Suprapubic skin (tissue), 4 donors: Measurements from ENCODE around the gene PET100. TPM values are rescaled to one million over a fixed set of nuclear protein-coding genes. Genes with fewer than 3 reads are reported as not detected.

ENCODE experiments used
- DNase-seq, 2 donors: peaks; one replicate each; pipeline ENCODE4 v3.0.0-alpha.2; 2019; ENCODE audit warnings: low spot score in 2 of 2
- H3K27ac ChIP-seq: fragments of 200-600 bp; sonication (generic); one replicate; pipeline ENCODE4 v1.5.1; 2019
- H3K27me3 ChIP-seq: fragments of 200-600 bp; sonication (generic); one replicate; pipeline ENCODE4 v1.5.1; 2019
- H3K36me3 ChIP-seq: fragments of 200-600 bp; sonication (generic); one replicate; pipeline ENCODE4 v1.5.1; 2019
- H3K4me1 ChIP-seq: fragments of 200-600 bp; sonication (generic); one replicate; pipeline ENCODE4 v1.5.1; 2019
- H3K4me3 ChIP-seq: fragments of 200-600 bp; sonication (generic); one replicate; pipeline ENCODE4 v1.5.1; 2019; ENCODE audit warnings: mild to moderate bottlenecking
- H3K9me3 ChIP-seq: fragments of 200-600 bp; sonication (generic); one replicate; pipeline ENCODE4 v1.5.1; 2019
- EP300 ChIP-seq: sonication (generic); formaldehyde crosslinking; IDR thresholded peaks from one replicate; pipeline ENCODE4 v1.6.1; 2017; ENCODE audit warnings: antibody characterized with exemption
- POLR2A ChIP-seq, 2 donors: fragments of 450-650 bp; IDR thresholded peaks; one replicate each; pipeline ENCODE4 v1.6.1; 2017; ENCODE audit warnings: antibody characterized with exemption in 2 of 2, mild to moderate bottlenecking in 2 of 2, moderate library complexity in 2 of 2
- POLR2AphosphoS5 ChIP-seq, 3 donors: sonication (generic); formaldehyde crosslinking; IDR thresholded peaks; one replicate each; pipeline ENCODE4 v1.6.1; 2017; ENCODE audit warnings: antibody characterized with exemption in 3 of 3
- WGBS: methylation state at CpG from one replicate; pipeline ENCODE4 v1.1.5; 2018; 5-methylcytosine and 5-hydroxymethylcytosine counted together
- total RNA-seq, 4 donors: library from RNA; depleted of rRNA; stranded (reverse); fragments of >200 nt; gene quantifications; one replicate each; pipeline ENCODE4 v1.1.0, GENCODE V29; 2016
- TF ChIP-seq, protein P1 (sequence below), 2 donors: fragments of 200-600 bp in 1 of 2; fragments of 450-650 bp in 1 of 2; sonication (generic) in 1 of 2; IDR thresholded peaks; one replicate each; pipeline ENCODE4 v1.5.1; 2016 to 2019; ENCODE audit warnings: antibody characterized with exemption in 2 of 2, mild to moderate bottlenecking in 1 of 2, moderate library complexity in 1 of 2

PET100 gene
- total RNA-seq, 4 donors from 2014 or later = 11.4 to 17.4 (median 12.6) TPM

DNA sequence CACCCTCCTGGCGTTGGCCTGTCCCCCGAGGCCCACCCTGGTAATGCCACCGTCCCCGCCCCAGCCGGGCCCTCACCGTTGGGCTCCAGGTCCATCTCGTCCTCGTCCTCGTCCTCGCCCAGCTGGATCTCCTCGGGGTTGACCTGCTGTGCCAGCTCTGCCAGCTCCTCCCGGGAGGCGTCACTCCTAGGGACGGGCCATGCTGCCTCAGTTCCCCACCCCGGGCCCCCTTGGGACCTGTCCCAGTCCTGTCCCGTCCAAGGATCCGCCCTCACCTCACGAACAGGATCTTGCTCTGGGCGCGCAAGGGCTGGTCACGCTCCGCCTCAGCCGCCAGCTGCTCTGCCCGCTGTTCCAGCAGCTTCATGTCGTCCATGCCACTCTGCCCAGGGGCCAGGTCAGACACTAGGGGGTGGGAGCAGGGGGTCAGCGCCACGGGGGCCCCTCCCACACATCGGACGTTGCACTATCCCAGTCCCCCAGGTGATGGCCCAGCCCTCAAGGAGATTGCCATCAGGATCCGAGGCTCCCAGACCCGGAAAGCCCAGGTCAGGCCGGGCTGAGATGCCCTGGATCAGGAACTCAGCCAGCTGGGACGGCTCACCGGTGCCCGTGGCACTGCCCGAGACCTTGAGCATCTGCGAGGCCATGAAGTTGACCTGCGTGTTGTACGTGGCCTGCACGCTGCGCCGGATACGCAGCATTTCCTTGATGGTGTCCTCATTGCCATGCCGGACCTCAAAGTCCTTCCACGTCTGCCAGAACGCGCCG lies 9.7 kb upstream of the PET100 start:
- peaks cover 87% of the 10 kb centered on the region for H3K36me3 ChIP-seq
- 66% methylated on average over 11 of the region's 48 CpGs for WGBS

GRCh38 chr19:7620442-7621412 lies 8.9 kb upstream of the PET100 start:
- H3K27ac ChIP-seq = peak overlapping the region; percentile 69
- H3K9me3 ChIP-seq = no peaks in the 10 kb centered on the region
- 93% methylated on average over 25 of the region's 57 CpGs for WGBS
- TF ChIP-seq POLR2A (IDR thresholded peaks at IDR 0.05) = no peak
- TF ChIP-seq EP300 = no peak
- TF ChIP-seq POLR2AphosphoS5 (IDR thresholded peaks at IDR 0.05) = no peak
- TF ChIP-seq, protein P1, sequence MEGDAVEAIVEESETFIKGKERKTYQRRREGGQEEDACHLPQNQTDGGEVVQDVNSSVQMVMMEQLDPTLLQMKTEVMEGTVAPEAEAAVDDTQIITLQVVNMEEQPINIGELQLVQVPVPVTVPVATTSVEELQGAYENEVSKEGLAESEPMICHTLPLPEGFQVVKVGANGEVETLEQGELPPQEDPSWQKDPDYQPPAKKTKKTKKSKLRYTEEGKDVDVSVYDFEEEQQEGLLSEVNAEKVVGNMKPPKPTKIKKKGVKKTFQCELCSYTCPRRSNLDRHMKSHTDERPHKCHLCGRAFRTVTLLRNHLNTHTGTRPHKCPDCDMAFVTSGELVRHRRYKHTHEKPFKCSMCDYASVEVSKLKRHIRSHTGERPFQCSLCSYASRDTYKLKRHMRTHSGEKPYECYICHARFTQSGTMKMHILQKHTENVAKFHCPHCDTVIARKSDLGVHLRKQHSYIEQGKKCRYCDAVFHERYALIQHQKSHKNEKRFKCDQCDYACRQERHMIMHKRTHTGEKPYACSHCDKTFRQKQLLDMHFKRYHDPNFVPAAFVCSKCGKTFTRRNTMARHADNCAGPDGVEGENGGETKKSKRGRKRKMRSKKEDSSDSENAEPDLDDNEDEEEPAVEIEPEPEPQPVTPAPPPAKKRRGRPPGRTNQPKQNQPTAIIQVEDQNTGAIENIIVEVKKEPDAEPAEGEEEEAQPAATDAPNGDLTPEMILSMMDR (IDR thresholded peaks at IDR 0.05) = no peak
- DNase-seq = no peak
- H3K4me1 ChIP-seq = peaks cover 30% of the 10 kb centered on the region
- H3K36me3 ChIP-seq = peaks cover 86% of the 10 kb centered on the region
- H3K4me3 ChIP-seq = no peak overlapping the region
- H3K27me3 ChIP-seq = no peaks in the 10 kb centered on the region

More for the DNA sequence above, 9.7 kb upstream of the PET100 start:
- Histone ChIP-seq H3K9me3 (no peaks in the 10 kb centered on the region), H3K27ac (peak overlapping the region; percentile 69), H3K4me1 (peaks cover 30% of the 10 kb centered on the region), H3K4me3 (peak overlapping the region; percentile 9), H3K27me3 (no peaks in the 10 kb centered on the region)
- DNase-seq = no peak
- TF ChIP-seq EP300 (no peak), POLR2A (IDR thresholded peaks at IDR 0.05) (no peak), POLR2AphosphoS5 (IDR thresholded peaks at IDR 0.05) (no peak)
- TF ChIP-seq, protein P1 (IDR thresholded peaks at IDR 0.05) = no peak

- H3K36me3 ChIP-seq = peaks cover 84% of the 10 kb centered on the region
- H3K27ac ChIP-seq = no peak overlapping the region
- DNase-seq = no peak
- peaks cover 37% of the 10 kb centered on the region for H3K4me1 ChIP-seq
- WGBS = 94% methylated on average over 6 of the region's 16 CpGs
- TF ChIP-seq POLR2AphosphoS5 (IDR thresholded peaks at IDR 0.05) (no peak), EP300 (no peak)
- TF ChIP-seq, protein P1 (IDR thresholded peaks at IDR 0.05) = no peak
- no peaks in the 10 kb centered on the region for H3K9me3 ChIP-seq
- no peaks in the 10 kb centered on the region for H3K27me3 ChIP-seq
- H3K4me3 ChIP-seq = no peak overlapping the region
These were observed 6.5 kb upstream of the PET100 start for GRCh38 chr19:7622933-7623685.

- Histone ChIP-seq H3K4me1 (peaks cover 37% of the 10 kb centered on the region), H3K27ac (no peak overlapping the region), H3K4me3 (no peak overlapping the region), H3K36me3 (peaks cover 75% of the 10 kb centered on the region), H3K27me3 (no peaks in the 10 kb centered on the region), H3K9me3 (no peaks in the 10 kb centered on the region)
- TF ChIP-seq POLR2A (IDR thresholded peaks at IDR 0.05) = no peak
- TF ChIP-seq, protein P1 (IDR thresholded peaks at IDR 0.05) = no peak
- TF ChIP-seq EP300 = no peak
- no peak for TF ChIP-seq POLR2AphosphoS5 (IDR thresholded peaks at IDR 0.05)
- WGBS = 94% methylated on average over 17 of the region's 39 CpGs
- no peak for DNase-seq
These were observed 5.6 kb upstream of the PET100 start for GRCh38 chr19:7623725-7624603.
